ENCODE results near the gene ARMC10. TPM values are rescaled to one million over a fixed set of nuclear protein-coding genes. Genes with fewer than 3 reads are reported as not detected.
A peak's percentile ranks its signal among the peaks of the same experiment; 100 is the strongest.
"Not testable (repeated sequence)": the region's sequence is repeated elsewhere in the genome, so short reads cannot be mapped to it uniquely, and the experiment has no call there.

The ARMC10 gene
- polyA plus RNA-seq, 5 donors = 44.5 to 58.4 (median 54.3) TPM

DNA sequence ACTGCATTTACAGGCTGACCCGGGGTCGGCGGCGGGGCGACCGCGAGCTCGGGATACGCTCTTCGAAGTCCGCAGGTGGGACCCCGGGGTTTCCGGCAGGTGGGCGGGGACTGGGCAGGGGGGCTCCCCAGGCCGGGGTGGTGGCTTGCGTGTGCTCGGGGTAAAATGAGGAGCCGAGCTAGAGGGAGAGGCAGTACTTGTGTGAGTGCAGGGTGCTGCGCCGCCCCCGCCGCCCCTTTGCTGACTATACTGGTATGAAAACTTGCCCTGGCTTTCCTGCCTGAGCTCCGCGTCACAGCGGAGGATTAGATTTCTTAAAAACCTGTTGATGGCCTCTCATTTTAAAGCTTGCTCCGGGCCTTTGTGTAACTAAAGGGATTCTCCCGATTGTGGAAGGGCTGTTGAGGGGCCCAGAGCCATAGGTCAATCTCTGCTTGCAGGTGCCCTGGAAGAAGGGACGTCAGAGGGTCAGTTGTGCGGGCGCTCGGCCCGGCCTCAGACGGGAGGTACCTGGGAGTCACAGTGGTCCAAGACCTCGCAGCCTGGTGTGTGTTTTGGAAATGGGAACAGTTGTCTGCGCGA, 488 bp downstream of the ARMC10 start:
- DNase-seq = peak; percentile 33 to 42

DNA sequence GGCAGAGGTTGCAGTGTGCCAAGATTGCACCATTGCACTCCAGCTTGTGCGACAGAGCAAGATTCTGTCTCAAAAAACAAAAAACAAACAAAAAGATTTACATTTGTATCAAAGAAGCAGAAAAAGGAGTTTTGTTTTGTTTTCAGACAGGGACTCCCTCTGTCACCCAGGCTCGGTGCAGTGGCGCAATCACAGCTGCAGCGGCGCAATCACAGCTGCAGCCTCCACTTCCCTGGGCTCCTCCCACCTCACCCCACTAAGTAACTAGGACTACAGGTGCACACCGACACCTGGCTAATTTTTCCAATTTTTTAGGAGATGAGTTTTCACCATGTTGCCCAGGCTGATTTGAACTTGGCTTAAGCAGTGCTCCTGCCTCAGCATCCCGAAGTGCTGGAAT, 1.8 kb downstream of the ARMC10 start:
- DNase-seq = no peak

DNA sequence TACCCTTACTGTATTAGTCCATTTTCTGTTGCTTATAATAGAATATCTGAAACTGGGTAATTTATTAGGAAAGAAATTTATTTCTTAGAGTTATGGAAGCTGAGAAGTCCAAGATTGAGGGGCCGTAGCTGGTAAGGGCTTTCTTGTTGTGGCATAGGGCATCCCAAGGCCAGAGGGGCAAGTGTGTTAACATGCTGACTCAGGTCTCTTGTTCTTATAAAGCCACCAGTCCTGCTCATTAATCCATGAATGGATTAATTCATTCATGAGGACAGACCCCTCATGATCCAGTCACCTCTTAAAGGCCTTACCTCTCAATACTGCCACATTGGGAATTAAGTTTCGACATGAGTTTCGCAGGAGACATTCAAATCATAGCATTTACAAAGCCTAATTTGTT, 2.4 kb downstream of the ARMC10 start:
- no peak for DNase-seq

DNA sequence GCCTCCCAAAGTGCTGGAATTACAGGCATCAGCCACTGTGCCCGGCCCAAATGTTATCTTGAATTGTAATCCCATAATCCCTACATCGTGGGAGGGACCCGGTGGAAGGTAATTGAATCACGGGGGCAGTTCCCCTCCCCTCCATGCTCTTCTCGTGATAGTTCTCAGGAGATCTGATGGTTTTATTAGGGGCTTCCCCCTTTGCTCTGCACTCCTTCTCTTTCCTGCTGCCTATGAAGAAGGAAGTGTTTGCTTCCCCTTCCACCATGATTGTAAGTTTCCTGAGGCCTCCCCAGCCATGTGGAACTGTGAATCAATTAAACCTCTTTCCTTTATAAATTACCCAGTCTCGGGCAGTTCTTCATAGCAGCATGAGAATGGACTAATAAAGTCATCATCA, 3.3 kb downstream of the ARMC10 start:
- DNase-seq = not testable (repeated sequence)

DNA sequence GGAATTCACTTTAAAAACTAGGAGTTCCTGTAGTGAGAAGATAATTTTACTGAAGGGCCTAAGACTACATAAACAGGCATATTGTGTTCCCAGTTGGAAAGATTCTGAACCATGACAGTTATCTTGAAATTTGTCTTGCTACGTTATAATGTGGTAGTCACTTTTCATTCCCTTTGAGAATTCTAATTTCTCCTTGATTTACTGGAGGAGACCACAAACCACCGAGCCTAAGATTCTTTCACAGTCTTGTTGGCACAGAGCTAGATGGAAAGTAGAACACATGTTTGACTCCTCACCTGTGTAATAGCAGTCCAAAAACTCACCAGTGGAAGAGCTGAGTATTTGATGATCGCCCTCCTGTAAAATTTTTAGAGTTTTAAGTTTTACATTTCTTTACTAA, 4.9 kb downstream of the ARMC10 start:
- DNase-seq = no peak

DNA sequence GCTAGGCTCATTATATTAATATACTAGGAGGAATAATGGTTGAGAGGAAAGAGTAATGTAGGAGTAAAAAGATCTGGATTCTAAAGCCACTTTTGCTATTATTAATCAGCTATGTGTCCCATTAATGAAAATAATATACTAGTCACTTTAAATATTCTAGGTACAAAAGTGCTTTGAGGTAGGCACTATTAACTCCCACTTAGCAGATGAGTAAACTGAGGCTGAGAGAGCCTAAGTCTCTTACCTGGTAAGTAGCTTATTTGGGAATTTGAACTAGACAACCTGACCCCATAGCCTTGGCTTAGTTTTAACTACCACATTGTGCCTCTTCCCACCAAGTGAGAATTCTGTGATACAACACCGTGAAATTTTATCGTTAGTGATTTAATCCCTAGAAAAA, 6.0 kb downstream of the ARMC10 start:
- no peak for DNase-seq

DNA sequence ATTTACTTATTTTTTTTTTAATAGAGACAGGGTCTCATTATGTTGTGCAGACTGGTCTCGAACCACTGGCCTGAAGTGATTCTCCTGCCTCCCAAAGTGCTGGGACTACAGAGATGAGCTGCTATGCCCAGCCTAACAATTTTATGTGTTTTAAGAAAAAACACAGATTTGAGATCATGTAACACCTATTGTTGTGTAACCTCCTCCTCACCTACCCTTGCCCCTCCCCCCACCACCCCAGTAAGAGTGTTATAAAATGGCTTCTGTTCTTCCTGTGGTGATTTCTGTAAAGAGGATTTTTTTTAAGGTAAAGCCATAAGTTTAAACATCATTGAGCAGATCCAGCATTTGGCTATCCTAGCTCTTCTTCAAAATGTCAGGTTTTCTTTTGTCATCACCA, 7.6 kb downstream of the ARMC10 start:
- no peak for DNase-seq

DNA sequence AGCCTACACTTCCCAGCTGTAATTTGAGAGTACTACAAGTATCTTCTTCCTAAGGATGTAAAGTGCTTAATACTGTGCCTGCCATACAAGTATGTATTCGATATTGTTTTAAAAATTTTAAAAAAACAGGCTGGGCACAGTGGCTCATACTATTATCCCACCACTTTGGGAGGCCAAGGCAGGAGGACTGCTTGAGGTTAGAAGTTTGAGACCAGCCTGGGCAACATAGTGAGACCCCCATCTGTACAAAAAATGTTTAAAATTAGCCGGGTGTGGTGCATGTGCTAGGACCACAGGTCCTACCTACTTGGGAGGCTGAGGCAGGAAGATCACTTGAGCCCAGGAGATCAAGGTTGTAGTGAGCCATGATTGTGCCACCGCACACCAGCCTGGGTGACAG, 8.3 kb downstream of the ARMC10 start:
- no peak for DNase-seq

DNA sequence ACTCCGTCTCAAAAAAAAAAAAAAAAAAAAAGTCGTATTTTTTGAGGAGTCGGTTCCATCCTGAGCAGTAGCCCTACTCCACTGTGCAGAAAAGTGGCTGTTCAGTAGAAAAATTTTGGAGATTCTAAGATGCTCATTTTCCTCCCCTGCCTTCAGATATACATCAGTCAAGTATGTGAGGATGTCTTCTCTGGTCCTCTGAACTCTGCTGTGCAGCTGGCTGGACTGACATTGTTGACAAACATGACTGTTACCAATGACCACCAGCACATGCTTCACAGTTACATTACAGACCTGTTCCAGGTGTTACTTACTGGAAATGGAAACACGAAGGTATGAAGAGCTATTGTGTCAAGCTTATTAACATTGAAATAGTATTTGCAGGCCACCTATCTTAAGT, 17.4 kb downstream of the ARMC10 start:
- DNase-seq = not testable (repeated sequence)

DNA sequence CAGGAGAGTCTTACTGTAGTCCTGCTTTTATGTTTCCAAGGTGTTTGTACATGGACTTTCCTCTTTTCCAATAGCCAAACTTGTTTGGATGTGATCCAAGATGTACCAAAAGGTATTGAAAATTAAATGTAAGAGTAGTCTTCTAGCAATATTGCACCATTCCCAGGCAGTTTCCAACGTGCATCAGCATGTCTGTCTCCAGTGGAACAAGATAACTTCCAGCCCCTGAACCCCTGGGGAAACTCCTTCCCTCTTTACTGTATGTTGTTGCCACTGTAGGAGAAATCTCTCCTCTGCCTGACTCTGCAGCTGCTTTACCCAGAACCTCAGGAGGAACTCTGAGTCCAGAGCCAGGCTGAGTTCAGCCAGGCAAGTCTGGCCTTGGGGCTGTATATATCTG, 18.5 kb downstream of the ARMC10 start:
- DNase-seq = no peak

DNA sequence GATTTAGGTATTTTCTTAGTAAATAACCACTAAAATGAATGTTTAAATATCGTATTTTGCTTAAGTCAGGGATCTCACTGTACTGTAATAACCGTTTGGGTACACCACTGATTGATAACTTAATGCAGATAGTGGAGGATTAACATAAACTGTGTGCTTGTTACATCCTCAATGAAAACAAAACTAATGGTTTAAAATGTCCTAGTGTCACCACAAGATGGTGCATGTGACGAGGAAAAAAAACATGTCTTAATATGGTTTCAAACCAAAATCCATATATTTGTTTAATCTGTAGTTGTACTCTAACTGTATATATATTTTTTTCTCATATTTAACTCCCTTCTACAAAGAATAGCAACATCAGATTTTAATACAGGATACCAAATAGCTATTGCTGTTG, 19.2 kb downstream of the ARMC10 start:
- no peak for DNase-seq

DNA sequence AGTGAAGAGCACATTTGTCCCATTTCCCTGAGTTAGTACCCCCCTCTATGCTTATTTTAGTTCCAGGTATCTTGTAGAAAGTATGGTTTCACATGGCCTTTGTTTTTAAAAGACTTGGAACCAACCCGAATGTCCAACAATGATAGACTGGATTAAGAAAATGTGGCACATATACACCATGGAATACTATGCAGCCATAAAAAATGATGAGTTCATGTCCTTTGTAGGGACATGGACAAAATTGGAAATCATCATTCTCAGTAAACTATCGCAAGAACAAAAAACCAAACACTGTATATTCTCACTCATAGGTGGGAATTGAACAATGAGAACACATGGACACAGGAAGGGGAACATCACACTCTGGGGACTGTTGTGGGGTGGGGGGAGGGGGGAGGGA, 20.6 kb downstream of the ARMC10 start:
- DNase-seq = not testable (repeated sequence)

DNA sequence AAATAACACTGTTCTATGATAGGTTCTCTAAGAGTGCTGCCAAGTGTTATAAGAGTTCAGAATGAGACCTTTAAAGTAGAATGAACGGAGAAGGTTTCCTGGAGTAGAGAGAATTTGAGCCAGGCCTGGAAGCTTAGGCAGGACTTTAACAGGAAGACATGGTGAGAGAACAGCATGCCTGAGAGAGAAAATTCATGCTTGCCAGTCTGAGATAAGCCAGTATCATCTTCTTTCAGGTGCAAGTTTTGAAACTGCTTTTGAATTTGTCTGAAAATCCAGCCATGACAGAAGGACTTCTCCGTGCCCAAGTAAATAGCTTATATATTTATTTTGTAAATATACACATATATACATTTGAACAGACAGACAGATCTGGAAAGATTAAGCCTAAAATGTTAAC, 22.1 kb downstream of the ARMC10 start:
- DNase-seq = no peak

DNA sequence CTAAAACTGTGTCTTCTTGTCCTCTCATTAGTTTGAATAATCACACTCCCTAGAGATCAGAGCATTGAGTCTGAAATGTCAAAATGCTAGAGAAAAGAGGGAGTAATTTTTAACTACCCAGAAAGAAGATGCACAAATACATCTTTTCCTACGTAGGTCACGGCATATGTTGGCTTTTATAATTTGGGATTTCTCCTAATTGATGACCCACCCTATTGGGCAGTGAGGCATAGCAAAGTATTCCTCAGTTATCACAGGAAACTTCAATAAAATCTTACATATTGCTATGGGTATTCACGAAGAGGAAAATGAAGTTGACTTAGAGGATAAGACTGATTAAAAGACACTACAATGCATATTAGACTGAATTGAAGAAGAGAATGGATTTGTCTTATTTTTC, 25.4 kb downstream of the ARMC10 start:
- no peak for DNase-seq

DNA sequence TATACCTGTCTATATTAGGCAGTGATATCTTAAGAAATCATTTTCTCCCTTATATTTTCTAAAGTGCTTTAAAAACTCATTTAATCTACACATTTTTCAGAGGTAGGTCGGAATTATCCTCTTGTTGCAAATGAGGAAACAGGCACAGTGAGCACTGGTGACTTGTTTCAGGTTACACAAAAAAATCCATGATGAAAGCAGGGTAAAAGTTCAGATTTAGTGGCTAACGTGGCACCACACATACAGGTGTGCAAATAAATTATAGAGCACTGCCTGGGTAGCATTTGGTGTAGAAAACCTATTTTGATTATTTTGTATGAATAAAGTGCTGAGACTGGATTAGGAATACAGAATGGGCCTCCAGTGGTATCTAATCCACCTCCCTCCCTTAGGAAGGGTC, 26.6 kb downstream of the ARMC10 start:
- no peak for DNase-seq

DNA sequence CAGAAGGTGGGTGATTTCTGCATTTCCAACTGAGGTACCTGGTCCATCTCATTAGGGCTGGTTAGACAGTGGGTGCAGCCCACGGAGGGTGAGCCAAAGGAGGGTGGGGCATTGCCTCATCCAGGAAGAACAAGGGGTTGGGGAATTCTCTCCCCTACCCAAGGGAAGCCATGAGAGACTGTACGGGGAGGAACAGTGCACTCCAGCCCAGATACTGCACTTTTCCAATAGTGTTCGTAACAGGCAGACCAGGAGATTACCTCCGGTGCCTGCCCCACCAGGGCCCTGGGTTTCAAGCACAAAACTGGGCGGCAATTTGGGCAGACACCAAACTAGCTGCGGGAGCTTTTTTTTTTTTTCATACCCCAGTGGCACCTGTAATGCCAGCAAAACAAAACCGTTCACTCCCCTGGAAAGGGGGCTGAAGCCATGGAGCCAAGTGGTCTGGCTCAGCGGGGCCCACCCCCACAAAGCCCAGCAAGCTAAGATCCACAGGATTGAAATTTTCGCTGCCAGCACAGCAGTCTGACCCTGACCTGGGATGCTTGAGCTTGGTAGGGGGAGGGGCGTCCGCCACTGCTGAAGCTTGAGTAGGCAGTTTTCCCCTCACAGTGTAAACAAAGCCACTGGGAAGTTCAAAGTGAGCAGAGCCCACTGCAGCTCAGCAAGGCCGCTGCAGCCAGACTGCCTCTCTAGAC, 31.2 kb downstream of the ARMC10 start:
- DNase-seq = peak; percentile 21

DNA sequence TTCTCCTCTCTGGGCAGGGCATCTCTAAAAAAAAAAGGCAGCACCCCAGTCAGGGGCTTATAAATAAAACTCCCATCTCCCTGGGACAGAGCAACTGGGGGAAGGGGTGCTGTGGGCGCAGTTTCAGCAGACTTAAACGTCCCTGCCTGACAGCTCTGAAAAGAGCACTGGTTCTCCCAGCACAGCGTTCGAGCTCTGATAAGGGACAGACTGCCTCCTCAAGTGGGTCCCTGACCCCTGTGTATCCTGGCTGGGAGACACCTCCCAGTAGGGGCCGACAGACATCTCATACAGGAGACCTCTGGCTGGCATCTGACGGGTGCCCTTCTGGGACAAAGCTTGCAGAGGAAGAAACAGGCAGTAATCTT, 31.7 kb downstream of the ARMC10 start:
- DNase-seq = not testable (repeated sequence)

DNA sequence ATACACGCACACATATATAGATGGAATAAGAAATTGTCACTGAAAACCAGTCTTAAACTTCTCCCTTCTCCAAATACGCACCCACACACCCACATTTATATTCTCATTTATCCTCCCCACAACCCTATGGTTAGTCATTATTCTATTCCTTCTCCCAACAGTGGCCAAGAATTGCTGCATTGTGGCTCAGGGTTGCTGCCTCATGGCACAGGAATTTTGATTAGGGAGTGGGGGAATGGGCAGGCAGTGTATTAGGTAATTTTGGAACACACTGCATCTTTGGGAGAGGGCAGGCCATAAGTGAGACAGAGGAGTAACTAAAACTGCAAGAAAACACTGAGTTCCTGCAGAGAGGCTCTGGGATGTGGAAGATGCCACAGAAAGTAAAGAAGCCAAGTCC, 38.2 kb downstream of the ARMC10 start:
- no peak for DNase-seq

DNA sequence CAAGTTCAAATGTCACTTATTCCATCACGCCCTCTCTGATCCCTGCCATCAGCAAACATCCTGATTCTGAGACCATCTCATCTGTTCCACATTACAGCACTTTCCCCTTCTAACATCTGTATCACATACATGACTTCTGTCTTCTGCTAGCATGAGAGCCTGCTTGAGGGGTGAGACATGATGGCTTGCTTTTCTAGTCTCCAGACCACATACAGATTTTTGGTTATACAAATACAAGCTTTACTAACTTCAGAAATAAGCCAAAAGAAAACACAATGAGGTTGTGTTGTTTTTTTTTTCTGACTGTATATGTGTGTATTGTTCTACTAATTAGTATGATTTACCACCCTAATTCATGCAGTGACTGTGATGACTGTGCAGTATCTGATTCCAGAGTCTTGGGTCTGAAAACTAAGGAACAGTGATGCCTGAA, 39.7 kb downstream of the ARMC10 start:
- no peak for DNase-seq

DNA sequence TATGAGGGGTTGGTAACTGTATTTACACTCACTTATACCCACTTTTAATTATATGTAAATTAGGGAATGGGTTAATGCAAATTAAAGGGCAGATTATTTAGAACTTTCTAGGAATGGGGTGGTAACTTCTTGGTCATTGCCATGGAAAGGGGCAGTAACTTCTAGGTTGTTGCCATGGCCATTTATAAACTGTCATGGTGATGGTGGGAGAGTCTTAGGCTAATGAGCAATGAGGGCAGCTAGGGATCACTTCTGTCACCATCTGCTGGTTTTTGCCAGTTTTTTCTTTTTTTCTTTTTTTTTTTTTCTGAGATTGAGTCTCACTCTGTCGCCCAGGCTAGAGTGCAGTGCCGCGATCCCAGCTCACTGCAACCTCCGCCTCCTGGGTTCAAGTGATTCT, 40.8 kb downstream of the ARMC10 start:
- no peak for DNase-seq

DNA sequence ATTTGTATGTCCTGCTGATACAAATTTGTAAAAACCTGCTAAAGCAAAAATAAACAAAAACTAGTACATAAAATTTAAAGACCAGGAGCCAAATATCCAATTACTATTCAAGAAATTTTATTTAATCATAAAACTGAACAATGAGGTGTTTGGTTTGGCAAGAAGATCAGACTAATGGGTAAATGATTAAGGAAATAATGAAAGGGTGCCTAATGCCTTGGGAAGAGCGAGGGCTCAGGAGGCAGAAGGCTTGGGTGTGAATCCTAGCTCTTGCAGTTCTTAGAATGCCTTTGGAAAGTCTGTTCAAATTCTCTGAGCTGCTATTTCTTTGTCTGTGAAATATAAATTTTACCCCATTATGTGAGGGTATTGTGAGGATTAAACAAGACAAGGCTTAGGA, 41.6 kb downstream of the ARMC10 start:
- DNase-seq = no peak

DNA sequence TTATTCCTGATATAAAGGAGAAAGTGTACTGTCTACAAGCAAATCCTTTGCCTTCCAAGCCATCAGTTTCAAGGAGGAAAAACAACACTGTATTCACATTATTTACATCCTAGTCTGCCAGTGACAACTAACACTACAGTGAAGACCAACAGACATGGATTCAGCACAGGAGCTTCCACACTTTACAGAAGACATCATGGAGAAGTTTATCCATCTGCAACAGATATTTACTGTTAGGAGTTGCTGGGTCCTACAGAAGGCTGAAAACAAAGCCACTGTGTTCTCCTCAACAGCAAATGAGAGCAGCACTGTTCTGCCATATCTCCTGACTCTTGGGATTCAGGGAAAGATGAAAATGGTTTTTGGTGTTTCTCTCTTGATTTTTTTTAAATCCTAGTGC, 42.1 kb downstream of the ARMC10 start:
- no peak for DNase-seq

DNA sequence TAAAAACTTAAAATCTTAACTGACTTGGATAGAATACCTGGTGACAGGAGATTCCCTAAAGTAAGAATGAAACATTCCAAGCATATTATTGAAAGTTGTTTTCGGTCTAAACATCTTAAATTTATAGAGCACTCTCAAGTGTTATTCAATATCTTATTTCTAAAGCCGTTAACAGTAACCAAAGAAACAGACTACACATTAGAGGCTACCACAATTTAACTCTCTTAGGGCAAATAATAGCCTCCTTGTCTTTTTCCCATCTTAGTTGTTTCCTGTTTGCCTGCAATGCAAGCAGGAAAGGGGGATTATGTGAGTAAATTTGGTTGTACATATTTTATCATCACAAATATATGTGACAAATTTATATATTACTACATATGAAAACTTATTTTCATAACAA, 42.5 kb downstream of the ARMC10 start:
- DNase-seq = no peak

DNA sequence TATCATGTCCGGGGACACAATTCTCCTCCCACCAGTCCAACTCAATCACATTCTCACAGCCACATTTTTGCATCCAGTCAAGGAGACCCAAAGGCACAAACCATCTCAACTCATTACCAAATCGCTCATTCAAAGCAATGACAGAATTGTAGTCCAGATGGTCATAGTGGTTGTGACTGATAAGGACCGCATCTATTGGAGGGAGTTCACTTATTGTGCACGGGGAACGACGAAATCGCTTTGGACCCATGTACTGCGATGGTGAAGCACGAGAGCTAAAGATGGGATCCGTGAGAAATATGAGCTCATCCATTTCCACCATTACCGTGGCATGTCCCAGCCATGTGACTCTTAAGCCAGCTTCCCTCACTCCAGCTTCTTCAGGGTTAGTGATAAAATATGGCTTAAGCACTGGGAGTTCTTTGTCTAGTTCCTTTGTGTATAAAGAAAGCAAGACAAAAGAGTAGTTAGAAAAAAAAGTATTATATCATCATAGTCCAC, 44.9 kb downstream of the ARMC10 start:
- no peak for DNase-seq

Data from right lung (tissue), 5 donors.